GM12801 (cell line): ENCODE data around the gene IFIT1B.

ENCODE experiments used
- TF ChIP-seq, protein P1 (sequence below): IDR thresholded peaks from one replicate; pipeline ENCODE4 v1.5.1; 2011; ENCODE audit warnings: control low read depth; ENCODE audit not compliant: insufficient read length; ENCODE audit errors: extremely low read depth

Gene IFIT1B

GRCh38 chr10:89346405-89347254 is 31.2 kb upstream of the IFIT1B start:
- TF ChIP-seq, protein P1, sequence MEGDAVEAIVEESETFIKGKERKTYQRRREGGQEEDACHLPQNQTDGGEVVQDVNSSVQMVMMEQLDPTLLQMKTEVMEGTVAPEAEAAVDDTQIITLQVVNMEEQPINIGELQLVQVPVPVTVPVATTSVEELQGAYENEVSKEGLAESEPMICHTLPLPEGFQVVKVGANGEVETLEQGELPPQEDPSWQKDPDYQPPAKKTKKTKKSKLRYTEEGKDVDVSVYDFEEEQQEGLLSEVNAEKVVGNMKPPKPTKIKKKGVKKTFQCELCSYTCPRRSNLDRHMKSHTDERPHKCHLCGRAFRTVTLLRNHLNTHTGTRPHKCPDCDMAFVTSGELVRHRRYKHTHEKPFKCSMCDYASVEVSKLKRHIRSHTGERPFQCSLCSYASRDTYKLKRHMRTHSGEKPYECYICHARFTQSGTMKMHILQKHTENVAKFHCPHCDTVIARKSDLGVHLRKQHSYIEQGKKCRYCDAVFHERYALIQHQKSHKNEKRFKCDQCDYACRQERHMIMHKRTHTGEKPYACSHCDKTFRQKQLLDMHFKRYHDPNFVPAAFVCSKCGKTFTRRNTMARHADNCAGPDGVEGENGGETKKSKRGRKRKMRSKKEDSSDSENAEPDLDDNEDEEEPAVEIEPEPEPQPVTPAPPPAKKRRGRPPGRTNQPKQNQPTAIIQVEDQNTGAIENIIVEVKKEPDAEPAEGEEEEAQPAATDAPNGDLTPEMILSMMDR: no peak

GRCh38 chr10:89347701-89348457 is 30.0 kb upstream of the IFIT1B start:
- TF ChIP-seq, protein P1: no peak

DNA sequence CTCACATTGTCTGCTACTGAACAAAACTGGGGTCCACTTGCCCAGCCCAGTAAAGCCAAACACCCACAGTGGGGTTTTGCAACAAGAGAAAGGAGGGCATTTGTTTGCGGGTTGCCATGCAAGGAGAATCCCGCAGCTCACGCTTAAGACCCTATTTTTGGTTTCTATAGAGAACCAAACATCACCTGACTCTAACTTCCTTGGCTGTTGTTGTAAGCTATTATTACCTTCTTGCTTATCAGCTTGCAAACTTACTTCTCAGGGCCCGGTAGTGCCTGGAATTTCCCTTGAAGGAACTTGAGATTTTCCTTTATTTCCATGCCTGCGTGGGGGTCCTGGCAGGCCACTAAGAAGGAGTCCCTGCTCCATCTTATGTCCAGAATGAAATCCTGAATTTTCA is 29.4 kb upstream of the IFIT1B start:
- TF ChIP-seq, protein P1: no peak

GRCh38 chr10:89348975-89349374 is 28.9 kb upstream of the IFIT1B start:
- TF ChIP-seq, protein P1: no peak

- TF ChIP-seq, protein P1: no peak
Measured at GRCh38 chr10:89351412-89351779, 26.5 kb upstream of the IFIT1B start.

- TF ChIP-seq, protein P1: no peak
Measured at GRCh38 chr10:89351780-89352597, 25.9 kb upstream of the IFIT1B start.

- TF ChIP-seq, protein P1: no peak
Measured at GRCh38 chr10:89352802-89353201, 25.1 kb upstream of the IFIT1B start.
